Germinal center (tissue), 1 donor: ENCODE measurements around the gene DDAH2.

Experiments used
- DNase-seq: peaks from one replicate; pipeline ENCODE4 v3.0.0; 2012; ENCODE audit warnings: mixed read lengths, low spot score

The DDAH2 gene

GRCh38 chr6:31690231-31691077, 38.6 kb downstream of the DDAH2 start:
- no peak for DNase-seq

GRCh38 chr6:31689249-31690110, 39.6 kb downstream of the DDAH2 start:
- no peak for DNase-seq

- DNase-seq: no peak
Measured at GRCh38 chr6:31687860-31688693, 41.0 kb downstream of the DDAH2 start.

- DNase-seq: no peak
Measured at GRCh38 chr6:31687321-31687720, 41.8 kb downstream of the DDAH2 start.

GRCh38 chr6:31686483-31686882, 42.6 kb downstream of the DDAH2 start:
- no peak for DNase-seq

- DNase-seq: no peak
Measured at GRCh38 chr6:31683591-31683990, 45.5 kb downstream of the DDAH2 start.

- DNase-seq: peak; percentile 61
Measured at GRCh38 chr6:31681135-31681671, 47.9 kb downstream of the DDAH2 start.

GRCh38 chr6:31680226-31681134, 48.6 kb downstream of the DDAH2 start, which contains the start of gene LY6G5C:
TSS of gene LY6G5C (minus strand) at chr6:31681067. CDS start at chr6:31680373, 694 bp downstream.
- no peak for DNase-seq

- no peak for DNase-seq
Measured at GRCh38 chr6:31677955-31678354, 51.1 kb downstream of the DDAH2 start.
